ENCODE measurements around the gene GSTM3.

- TF ChIP-seq, protein P1, sequence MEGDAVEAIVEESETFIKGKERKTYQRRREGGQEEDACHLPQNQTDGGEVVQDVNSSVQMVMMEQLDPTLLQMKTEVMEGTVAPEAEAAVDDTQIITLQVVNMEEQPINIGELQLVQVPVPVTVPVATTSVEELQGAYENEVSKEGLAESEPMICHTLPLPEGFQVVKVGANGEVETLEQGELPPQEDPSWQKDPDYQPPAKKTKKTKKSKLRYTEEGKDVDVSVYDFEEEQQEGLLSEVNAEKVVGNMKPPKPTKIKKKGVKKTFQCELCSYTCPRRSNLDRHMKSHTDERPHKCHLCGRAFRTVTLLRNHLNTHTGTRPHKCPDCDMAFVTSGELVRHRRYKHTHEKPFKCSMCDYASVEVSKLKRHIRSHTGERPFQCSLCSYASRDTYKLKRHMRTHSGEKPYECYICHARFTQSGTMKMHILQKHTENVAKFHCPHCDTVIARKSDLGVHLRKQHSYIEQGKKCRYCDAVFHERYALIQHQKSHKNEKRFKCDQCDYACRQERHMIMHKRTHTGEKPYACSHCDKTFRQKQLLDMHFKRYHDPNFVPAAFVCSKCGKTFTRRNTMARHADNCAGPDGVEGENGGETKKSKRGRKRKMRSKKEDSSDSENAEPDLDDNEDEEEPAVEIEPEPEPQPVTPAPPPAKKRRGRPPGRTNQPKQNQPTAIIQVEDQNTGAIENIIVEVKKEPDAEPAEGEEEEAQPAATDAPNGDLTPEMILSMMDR (IDR thresholded peaks at IDR 0.05), result no peak
- no peak for TF ChIP-seq ZFX (IDR thresholded peaks at IDR 0.05; ENCODE audit: borderline replicate concordance)
These were observed 10.1 kb upstream of the GSTM3 start for GRCh38 chr1:109750920-109751319.

Measured in 22Rv1 (cell line).